Activated CD8-positive, alpha-beta memory T cell treated with anti-CD3 and anti-CD28 coated beads, Interleukin-2, amount 10 ng/mL, durations not matched to agents 7 days and 5 days (primary cell): ENCODE measurements around the gene AP1M1. TPM values are rescaled to one million over a fixed set of nuclear protein-coding genes. Genes with fewer than 3 reads are reported as not detected.

ENCODE experiments used
- ATAC-seq: fragments of 150-1000 bp; cut with Tn5 transposase; one replicate; pipeline ENCODE4 v1.10.0; 2021; ENCODE audit warnings: moderate library complexity
- CTCF ChIA-PET: fragments of 350-600 bp; sonication (Branson Sonifier 250); formaldehyde crosslinking; loops from one replicate; lab custom pipeline; 2021; ENCODE audit warnings: antibody characterized with exemption; lab: Charles Lee
- DNase-seq: peaks from one replicate; pipeline ENCODE4 v3.0.0-alpha.2; 2020
- H3K27ac Mint-ChIP-seq: one replicate; pipeline ENCODE4 v1.8.0; 2021; ENCODE audit warnings: mild to moderate bottlenecking, mixed read lengths
- H3K27me3 Mint-ChIP-seq: one replicate; pipeline ENCODE4 v1.8.0; 2021; ENCODE audit warnings: mixed read lengths
- H3K36me3 Mint-ChIP-seq: one replicate; pipeline ENCODE4 v1.8.0; 2021; ENCODE audit warnings: mild to moderate bottlenecking, mixed read lengths
- H3K4me1 Mint-ChIP-seq: one replicate; pipeline ENCODE4 v1.8.0; 2021; ENCODE audit warnings: mixed read lengths
- H3K4me3 Mint-ChIP-seq: one replicate; pipeline ENCODE4 v1.8.0; 2021; ENCODE audit warnings: mild to moderate bottlenecking, moderate library complexity, mixed read lengths
- H3K9me3 Mint-ChIP-seq: one replicate; pipeline ENCODE4 v1.8.0; 2022; ENCODE audit warnings: low read depth, mixed read lengths
- total RNA-seq, 2 experiments: library from RNA; stranded (reverse); gene quantifications; one replicate each; pipeline ENCODE4 v1.2.3, GENCODE V29; 2021

AP1M1 gene
- total RNA-seq, 2 experiments from 2014 or later = 144 to 154 TPM

DNA sequence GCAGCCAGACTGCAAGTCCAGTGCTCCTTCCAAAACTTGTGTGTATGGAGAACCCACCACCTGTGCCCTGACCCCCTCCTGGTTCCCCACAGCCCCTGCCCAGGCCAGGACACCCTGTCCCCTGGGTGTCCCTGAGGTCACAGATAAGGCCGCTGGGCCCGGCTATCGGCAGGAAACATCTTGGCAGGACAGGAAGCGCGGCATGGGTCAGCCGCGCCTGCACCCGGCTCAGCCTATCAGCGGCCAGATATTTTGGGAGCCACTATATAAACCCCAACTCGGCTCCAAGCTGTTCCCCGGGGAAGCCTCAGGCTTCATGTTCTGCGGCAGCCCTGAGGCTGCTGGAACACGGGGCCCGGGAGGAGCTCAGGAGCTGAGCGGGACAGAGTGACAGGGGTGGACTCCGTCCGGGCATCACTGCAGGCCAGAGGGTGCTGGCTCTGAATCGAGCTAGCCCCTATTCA, 60.8 kb downstream of the AP1M1 start:
- H3K4me1 Mint-ChIP-seq = peaks cover 47% of the 10 kb centered on the region
- H3K4me3 Mint-ChIP-seq = no peak overlapping the region
- H3K9me3 Mint-ChIP-seq = peaks cover 3% of the 10 kb centered on the region
- no peak for ATAC-seq
- no peak for DNase-seq
- CTCF ChIA-PET = interaction anchor here (0.6 to 2.2 kb wide), 4 partner anchors 9 to 76 kb away, joined by 3 to 8 read pairs (median 4); no protein-coding TSS in a partner anchor
- peaks cover 1% of the 10 kb centered on the region for H3K36me3 Mint-ChIP-seq
- peaks cover 10% of the 10 kb centered on the region for H3K27me3 Mint-ChIP-seq
- no peak overlapping the region for H3K27ac Mint-ChIP-seq

DNA sequence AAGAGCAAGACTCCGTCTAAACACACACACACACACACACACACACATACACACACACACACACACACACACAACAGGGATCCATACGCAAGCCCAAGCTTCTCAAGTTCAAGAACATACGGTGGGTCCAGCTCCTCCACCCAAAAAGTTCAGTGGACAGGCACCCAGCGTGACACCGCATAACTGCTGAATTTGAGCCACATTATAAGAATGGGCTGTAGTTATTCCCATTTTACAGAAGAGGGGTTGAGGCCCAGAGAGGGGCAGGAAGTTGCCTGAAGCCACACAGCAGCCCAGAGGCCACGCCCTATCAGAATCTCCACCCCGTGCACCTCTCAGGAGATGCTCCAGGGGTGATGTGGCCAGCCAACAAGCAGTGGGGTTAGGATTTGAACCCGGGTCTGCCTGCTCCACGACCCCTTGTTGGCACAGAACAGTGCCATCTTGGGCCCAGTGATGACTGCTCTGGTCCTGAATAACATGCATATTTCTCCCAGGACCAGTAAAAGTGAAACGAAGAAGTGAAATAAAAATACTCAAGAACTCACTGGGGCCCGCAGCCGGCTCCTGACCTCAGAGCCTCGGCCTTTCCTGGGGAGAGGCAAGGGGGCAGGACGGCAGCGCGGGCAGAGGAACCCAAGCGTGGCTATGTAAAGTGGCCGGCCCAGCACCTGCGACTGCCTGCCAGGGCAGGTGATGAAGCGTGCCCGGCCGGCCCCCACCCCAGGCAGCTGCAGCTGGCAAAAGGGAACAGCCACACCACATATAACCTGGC, 61.9 kb downstream of the AP1M1 start:
- Mint-ChIP-seq H3K27me3 (peaks cover 10% of the 10 kb centered on the region), H3K27ac (peak overlapping the region; percentile 61), H3K9me3 (peaks cover 3% of the 10 kb centered on the region), H3K4me3 (no peak overlapping the region), H3K36me3 (peaks cover 1% of the 10 kb centered on the region), H3K4me1 (peaks cover 47% of the 10 kb centered on the region)
- DNase-seq (peak; percentile 57), ATAC-seq (peak; percentile 62)
- CTCF ChIA-PET = interaction anchor here (0.6 to 2.2 kb wide), 2 partner anchors 8 to 77 kb away, joined by 3 to 8 read pairs; no protein-coding TSS in a partner anchor

DNA sequence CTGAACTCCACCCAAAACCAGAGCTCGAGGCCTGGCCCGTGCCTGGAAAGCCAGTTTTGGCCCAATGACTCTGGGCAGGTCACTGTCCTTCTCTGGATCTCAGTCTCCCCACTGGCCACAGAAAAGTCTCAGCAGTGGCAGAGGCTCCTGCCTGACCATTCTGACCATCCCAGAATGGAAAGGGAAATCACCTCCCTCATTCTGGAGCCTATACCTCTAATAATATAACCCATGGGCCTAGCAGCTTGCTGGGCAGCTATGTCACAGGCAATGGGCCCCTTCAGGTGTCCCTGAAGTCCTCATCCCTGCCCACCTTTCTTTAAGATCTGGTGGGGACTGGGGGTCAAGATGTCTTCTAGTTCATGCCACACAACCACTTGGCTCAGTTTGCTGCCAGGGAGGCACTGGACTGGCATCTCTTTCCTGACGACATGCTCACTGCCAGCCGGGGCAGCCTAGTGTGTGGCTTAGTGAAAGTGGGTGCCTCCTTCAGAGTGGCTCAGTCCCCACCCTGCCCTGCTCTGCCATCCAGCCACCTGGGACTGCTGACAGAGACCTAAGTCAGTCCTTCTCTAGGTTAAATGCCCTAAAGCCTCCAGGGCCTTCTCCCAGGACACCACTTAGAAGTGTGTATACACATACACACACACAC, 62.6 kb downstream of the AP1M1 start:
- no peak for ATAC-seq

DNA sequence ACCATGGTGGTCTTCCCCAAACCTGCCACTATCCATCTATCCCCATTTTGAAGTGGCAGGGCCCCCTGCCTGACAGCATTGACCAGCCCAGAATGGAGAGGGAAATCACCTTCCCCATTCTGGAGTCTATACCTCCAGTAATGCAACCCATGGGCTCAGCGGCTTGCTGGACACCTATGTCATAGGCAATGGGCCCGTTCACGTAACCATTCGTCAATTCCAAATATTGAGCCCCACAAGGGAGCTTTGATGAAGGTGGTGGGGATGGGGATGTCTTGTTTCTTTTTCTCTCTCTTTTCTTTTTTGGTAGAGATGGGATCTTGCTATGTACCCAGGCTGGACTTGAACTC, 63.1 kb downstream of the AP1M1 start:
- H3K27ac Mint-ChIP-seq = no peak overlapping the region
- H3K4me1 Mint-ChIP-seq = peaks cover 54% of the 10 kb centered on the region
- ATAC-seq (no peak), DNase-seq (no peak)
- peaks cover 1% of the 10 kb centered on the region for H3K36me3 Mint-ChIP-seq
- CTCF ChIA-PET = interaction anchor here (1.2 to 3.5 kb wide), 4 partner anchors 14 to 198 kb away, joined by 3 to 18 read pairs (median 4); no protein-coding TSS in a partner anchor
- H3K27me3 Mint-ChIP-seq = peaks cover 15% of the 10 kb centered on the region
- H3K4me3 Mint-ChIP-seq = no peak overlapping the region
- H3K9me3 Mint-ChIP-seq = no peaks in the 10 kb centered on the region

More for the DNA sequence above, 62.6 kb downstream of the AP1M1 start:
- CTCF ChIA-PET = interaction anchor here (1.3 kb wide), 1 partner anchor 198 kb away, joined by 3 read pairs; no protein-coding TSS in a partner anchor
- no peak for DNase-seq
- Mint-ChIP-seq H3K4me3 (no peak overlapping the region), H3K36me3 (peaks cover 1% of the 10 kb centered on the region), H3K4me1 (peaks cover 50% of the 10 kb centered on the region), H3K9me3 (no peaks in the 10 kb centered on the region), H3K27me3 (peaks cover 11% of the 10 kb centered on the region), H3K27ac (no peak overlapping the region)

DNA sequence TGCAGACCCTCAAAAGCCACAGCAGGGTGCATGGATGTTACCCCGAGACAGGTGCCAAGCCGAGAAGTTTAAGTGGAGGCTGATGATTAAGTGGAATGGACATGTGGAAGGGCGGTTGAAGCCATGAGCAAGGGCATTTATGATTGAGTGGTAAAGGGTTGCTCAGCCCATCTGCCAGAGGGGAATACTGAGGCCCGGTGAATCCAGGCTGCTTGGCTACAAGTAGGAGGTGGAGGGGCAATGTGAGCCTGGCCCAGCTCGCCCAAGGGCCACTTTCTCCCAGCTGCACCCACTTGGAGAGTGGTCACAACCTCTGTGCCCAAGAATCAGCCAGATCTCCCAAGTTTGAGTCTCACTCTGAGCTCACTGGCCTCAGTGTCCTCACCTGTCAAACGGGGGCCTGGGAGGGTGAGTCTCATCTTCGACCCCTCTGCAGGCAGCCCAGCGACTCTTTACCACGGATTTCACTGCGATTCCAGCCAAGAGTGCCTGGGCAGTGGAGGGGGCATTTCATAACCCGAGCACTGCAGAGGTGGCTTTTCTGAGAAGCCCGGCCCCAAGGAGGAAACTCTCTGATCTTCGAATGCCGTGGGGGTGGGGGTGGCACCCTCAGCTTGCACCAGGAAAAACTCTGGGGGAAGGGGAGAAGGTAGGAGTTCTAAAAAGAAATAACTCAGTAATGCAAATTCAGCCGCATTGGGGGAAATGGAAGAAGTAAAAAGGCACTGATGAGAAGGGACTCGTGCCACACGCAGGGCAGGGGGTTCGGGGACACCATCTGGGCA, 64.1 kb downstream of the AP1M1 start:
- CTCF ChIA-PET = interaction anchor here (1.2 to 3.5 kb wide), 5 partner anchors 15 to 124 kb away, joined by 3 to 18 read pairs (median 5); no protein-coding TSS in a partner anchor
- ATAC-seq (no peak), DNase-seq (no peak)
- Mint-ChIP-seq H3K4me3 (no peak overlapping the region), H3K9me3 (no peaks in the 10 kb centered on the region), H3K4me1 (peaks cover 61% of the 10 kb centered on the region), H3K27ac (peak overlapping the region; percentile 48), H3K27me3 (peaks cover 25% of the 10 kb centered on the region), H3K36me3 (peaks cover 3% of the 10 kb centered on the region)

DNA sequence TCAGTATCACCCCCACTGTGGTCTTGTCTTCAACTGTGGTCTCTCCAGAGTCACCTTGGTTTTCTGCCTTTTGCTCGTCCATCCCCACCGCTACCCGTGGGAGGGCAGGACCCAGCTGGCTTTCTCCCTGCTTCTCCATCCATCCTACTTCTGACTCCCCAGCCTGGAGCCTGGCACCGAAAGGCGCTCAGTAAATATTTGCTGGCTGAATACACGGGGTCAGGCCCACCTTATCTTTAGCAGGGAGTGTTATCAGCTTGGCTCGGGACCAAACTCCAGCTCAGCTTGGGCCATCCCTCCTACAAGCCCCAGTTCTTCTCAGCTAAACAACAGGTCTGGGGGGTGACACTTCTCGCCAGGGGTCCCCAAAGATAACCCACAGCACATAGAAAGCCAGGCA, 64.9 kb downstream of the AP1M1 start:
- DNase-seq = no peak
- no peak for ATAC-seq
- Mint-ChIP-seq H3K36me3 (peaks cover 6% of the 10 kb centered on the region), H3K9me3 (no peaks in the 10 kb centered on the region), H3K4me3 (no peak overlapping the region), H3K4me1 (peaks cover 65% of the 10 kb centered on the region), H3K27me3 (peaks cover 28% of the 10 kb centered on the region), H3K27ac (peak overlapping the region; percentile 48)
- CTCF ChIA-PET = interaction anchor here (1.3 to 3.5 kb wide), 4 partner anchors 14 to 124 kb away, joined by 5 to 18 read pairs (median 6); no protein-coding TSS in a partner anchor

DNA sequence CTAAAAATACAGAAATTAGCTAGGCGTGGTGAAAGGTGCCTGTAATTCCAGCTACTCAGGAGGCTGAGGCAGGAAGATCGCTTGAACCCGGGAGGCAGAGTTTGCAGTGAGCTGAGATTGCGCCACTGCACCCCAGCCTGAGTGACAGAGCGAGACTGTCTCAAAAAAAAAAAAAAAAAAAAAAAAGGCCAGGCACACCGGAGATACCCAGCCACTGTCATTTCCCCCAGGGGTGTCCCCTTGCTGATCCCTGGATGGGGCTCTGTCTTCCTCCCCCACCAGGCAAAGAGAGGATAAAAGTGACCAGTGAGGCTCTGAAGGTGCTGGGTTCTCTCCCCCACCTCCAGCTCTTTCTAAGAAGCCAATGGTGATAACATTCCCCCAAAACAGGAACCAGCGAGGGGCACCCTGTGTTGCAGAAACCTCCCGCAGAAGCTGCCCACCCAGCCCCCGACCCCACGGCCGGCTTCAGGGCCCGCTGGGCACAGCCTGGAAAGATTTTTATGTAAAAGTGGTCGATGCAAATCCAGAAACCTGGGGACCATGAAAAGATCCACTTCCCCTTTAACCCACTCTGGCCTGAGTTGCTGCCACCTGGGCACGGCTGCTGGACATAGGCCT, 65.5 kb downstream of the AP1M1 start:
- no peak for ATAC-seq
- H3K27me3 Mint-ChIP-seq = peaks cover 25% of the 10 kb centered on the region
- peaks cover 64% of the 10 kb centered on the region for H3K4me1 Mint-ChIP-seq

DNA sequence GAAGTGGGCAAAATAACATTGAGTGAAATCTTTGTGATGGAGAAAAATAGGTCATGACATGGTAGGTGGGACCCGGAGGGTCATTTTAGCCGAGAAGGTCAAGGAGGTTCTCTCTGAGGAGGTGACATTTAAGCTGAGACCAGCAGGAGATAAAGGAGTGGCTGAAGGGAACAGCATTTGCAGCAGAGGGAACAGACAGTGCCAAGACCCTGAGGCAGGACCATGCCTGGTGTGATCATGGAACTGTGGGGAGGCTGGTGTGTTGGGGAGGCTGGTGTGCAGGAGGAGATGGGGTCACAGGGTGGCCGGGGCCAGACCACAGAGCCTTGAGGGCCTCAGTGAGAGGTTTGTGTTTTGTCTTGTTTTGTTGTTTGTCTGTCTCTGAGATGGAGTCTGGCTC, 67.5 kb downstream of the AP1M1 start:
- H3K27ac Mint-ChIP-seq = peak overlapping the region; percentile 11
- H3K36me3 Mint-ChIP-seq = peaks cover 5% of the 10 kb centered on the region
- DNase-seq (no peak), ATAC-seq (no peak)
- CTCF ChIA-PET = no interaction called here
- H3K27me3 Mint-ChIP-seq = peaks cover 27% of the 10 kb centered on the region
- H3K4me1 Mint-ChIP-seq = peaks cover 63% of the 10 kb centered on the region
- H3K9me3 Mint-ChIP-seq = no peaks in the 10 kb centered on the region
- no peak overlapping the region for H3K4me3 Mint-ChIP-seq

More for the DNA sequence above, 65.5 kb downstream of the AP1M1 start:
- no peak for DNase-seq
- peaks cover 6% of the 10 kb centered on the region for H3K36me3 Mint-ChIP-seq
- H3K27ac Mint-ChIP-seq = no peak overlapping the region
- CTCF ChIA-PET = interaction anchor here (0.8 to 3.5 kb wide), 5 partner anchors 15 to 123 kb away, joined by 4 to 18 read pairs (median 5); no protein-coding TSS in a partner anchor
- no peak overlapping the region for H3K4me3 Mint-ChIP-seq
- H3K9me3 Mint-ChIP-seq = no peaks in the 10 kb centered on the region

DNA sequence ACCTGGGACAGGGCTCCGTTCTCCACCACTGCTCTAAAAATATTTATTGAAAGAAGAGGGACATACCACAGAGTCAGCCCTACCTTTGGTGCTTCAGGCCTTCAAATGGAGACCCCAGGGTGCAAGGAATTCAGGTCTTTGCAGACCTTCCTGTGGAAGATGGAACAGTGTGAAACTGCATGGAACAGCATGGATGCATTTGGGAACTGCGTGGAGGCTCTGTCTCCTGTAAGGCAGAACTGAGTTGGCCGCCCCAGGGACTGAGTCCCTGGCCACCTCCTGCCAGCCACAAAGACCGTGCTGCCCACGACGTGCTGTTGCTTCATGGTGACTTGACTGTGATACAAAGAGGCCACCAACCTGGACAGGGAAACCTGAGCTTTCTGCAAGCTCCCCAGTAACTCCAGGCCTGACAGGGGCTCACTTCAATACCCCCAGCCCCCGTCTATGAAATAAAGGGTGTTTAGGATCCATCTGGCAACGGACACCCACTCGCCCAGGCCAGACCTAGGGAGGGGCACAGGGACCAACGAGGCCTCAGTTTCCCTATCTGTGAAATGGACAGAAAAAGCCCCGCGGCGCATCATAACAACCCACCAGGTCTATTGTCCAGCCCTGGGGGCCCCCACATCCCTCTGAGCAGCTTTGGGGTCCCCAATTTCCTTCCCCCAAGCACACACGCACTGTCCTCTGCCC, 68.3 kb downstream of the AP1M1 start:
- Mint-ChIP-seq H3K27ac (peak overlapping the region; percentile 76), H3K4me3 (no peak overlapping the region), H3K4me1 (peaks cover 55% of the 10 kb centered on the region), H3K9me3 (no peaks in the 10 kb centered on the region), H3K36me3 (peaks cover 5% of the 10 kb centered on the region), H3K27me3 (peaks cover 27% of the 10 kb centered on the region)
- DNase-seq (no peak), ATAC-seq (no peak)
- CTCF ChIA-PET = interaction anchor here (1.2 to 1.8 kb wide), 4 partner anchors 7 to 120 kb away, joined by 3 to 8 read pairs (median 4); no protein-coding TSS in a partner anchor

DNA sequence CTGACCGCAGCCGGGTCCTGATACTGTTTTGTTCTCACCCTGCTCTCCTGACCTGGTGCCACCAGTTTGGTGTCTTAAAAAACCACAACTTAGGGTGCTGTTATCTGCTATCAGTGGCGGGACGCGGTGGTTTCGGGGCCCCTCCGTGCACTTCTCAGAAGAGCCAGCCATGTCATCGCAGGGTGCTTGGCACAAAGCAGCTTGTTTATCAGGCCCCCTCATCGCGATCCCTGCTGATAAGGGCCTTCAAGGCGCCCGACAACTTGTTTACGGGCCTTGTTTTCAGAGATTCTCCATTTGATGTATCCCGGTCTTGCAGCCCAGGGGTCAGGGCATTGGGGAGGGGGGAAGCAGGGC, 68.9 kb downstream of the AP1M1 start:
- ATAC-seq = peak; percentile 79
- Mint-ChIP-seq H3K4me1 (peaks cover 50% of the 10 kb centered on the region), H3K4me3 (no peak overlapping the region), H3K9me3 (no peaks in the 10 kb centered on the region), H3K36me3 (peaks cover 5% of the 10 kb centered on the region), H3K27ac (peak overlapping the region; percentile 76), H3K27me3 (peaks cover 27% of the 10 kb centered on the region)
- CTCF ChIA-PET = interaction anchor here (1.2 to 1.8 kb wide), 5 partner anchors 8 to 120 kb away, joined by 3 to 8 read pairs (median 6); no protein-coding TSS in a partner anchor
- DNase-seq = peak; percentile 86

DNA sequence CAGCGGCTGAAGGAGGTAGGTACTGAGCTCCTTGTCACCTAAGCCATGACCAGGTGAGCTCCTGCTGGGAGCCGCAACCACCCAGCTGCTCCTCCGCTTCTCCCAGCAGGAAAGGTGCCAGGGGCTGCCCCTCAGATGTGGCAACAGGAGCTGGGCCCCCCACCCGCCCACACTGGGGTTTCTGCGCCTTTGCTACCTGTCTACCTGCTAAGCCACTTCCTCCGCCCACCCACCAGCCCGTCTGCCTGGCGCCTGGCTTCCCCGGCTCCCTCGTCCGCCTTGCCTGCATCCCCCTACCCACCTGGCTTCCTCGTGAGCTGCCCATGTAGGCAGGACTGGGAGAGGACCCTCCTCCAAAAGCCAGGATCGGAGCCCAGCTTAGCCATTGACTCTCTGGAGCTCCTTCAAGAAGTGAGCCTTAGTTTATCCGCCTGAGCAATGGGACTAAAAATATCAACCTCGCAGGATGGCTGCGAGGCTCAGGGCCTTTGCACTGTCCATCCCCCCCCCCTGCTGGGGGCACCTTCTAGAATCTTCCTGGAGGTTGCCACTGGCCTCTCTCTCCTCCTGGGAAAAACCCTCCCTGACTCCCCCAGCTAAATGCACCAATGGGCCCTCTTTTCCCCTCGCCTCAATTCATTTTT, 71.1 kb downstream of the AP1M1 start:
- H3K9me3 Mint-ChIP-seq = no peaks in the 10 kb centered on the region

More for the DNA sequence above, 71.1 kb downstream of the AP1M1 start:
- Mint-ChIP-seq H3K4me1 (peaks cover 40% of the 10 kb centered on the region), H3K27me3 (peaks cover 33% of the 10 kb centered on the region), H3K36me3 (peaks cover 5% of the 10 kb centered on the region), H3K27ac (no peak overlapping the region), H3K4me3 (no peak overlapping the region)
- no peak for ATAC-seq
- CTCF ChIA-PET = interaction anchor here (0.9 to 1.5 kb wide), 6 partner anchors 11 to 227 kb away, joined by 3 to 7 read pairs (median 4); no protein-coding TSS in a partner anchor
- no peak for DNase-seq
